HL-60 (cell line): ENCODE measurements around the gene CTCF.

Experiments used
- DNase-seq, 2 experiments: peaks; one replicate each; pipeline ENCODE4 v3.0.0-alpha.2; 2010 to 2020; ENCODE audit warnings: low read depth in 1 of 2, low spot score in 1 of 2
- H3K27ac ChIP-seq: fragments of 250-450 bp; sonication (Bioruptor Pico); replicated peaks from 2 replicates; pipeline ENCODE4 v1.5.1; 2020; ENCODE audit warnings: mild to moderate bottlenecking, moderate library complexity
- H3K27me3 ChIP-seq: fragments of 250-450 bp; sonication (Bioruptor Pico); 2 replicates; pipeline ENCODE4 v1.5.1; 2021; ENCODE audit warnings: mild to moderate bottlenecking, moderate library complexity; ENCODE audit not compliant: insufficient read depth, poor library complexity, severe bottlenecking
- H3K4me3 ChIP-seq: replicated peaks from 2 replicates; pipeline ENCODE4 v1.5.1; 2011; ENCODE audit warnings: mild to moderate bottlenecking, control low read depth, low read length; ENCODE audit not compliant: insufficient read depth
- CTCF ChIP-seq: IDR thresholded peaks from one replicate; pipeline ENCODE4 v1.5.1; 2011; ENCODE audit warnings: low read length, control low read depth, inconsistent platforms; ENCODE audit not compliant: insufficient read depth
- GABPA ChIP-seq: IDR thresholded peaks from 2 replicates; pipeline ENCODE4 v1.6.1; 2012; ENCODE audit warnings: low read depth
- POLR2AphosphoS5 ChIP-seq: IDR thresholded peaks from 2 replicates; pipeline ENCODE4 v1.6.1; 2012; ENCODE audit warnings: low read depth
- SPI1 ChIP-seq: IDR thresholded peaks from 2 replicates; pipeline ENCODE4 v1.6.1; 2012; ENCODE audit warnings: low read depth, mild to moderate bottlenecking, borderline replicate concordance
- TF ChIP-seq, protein P1 (sequence below): IDR thresholded peaks from 2 replicates; pipeline ENCODE4 v1.6.1; 2012; ENCODE audit warnings: low read depth; ENCODE audit not compliant: insufficient replicate concordance

CTCF gene

GRCh38 chr16:67549240-67549639, 13.1 kb upstream of the CTCF start:
- no peaks in the 10 kb centered on the region for H3K27me3 ChIP-seq
- DNase-seq, result no peak
- H3K4me3 ChIP-seq, result no peak overlapping the region
- no peak overlapping the region for H3K27ac ChIP-seq
- no peak for TF ChIP-seq GABPA
- TF ChIP-seq CTCF, result no peak
- no peak for TF ChIP-seq POLR2AphosphoS5
- TF ChIP-seq, protein P1, sequence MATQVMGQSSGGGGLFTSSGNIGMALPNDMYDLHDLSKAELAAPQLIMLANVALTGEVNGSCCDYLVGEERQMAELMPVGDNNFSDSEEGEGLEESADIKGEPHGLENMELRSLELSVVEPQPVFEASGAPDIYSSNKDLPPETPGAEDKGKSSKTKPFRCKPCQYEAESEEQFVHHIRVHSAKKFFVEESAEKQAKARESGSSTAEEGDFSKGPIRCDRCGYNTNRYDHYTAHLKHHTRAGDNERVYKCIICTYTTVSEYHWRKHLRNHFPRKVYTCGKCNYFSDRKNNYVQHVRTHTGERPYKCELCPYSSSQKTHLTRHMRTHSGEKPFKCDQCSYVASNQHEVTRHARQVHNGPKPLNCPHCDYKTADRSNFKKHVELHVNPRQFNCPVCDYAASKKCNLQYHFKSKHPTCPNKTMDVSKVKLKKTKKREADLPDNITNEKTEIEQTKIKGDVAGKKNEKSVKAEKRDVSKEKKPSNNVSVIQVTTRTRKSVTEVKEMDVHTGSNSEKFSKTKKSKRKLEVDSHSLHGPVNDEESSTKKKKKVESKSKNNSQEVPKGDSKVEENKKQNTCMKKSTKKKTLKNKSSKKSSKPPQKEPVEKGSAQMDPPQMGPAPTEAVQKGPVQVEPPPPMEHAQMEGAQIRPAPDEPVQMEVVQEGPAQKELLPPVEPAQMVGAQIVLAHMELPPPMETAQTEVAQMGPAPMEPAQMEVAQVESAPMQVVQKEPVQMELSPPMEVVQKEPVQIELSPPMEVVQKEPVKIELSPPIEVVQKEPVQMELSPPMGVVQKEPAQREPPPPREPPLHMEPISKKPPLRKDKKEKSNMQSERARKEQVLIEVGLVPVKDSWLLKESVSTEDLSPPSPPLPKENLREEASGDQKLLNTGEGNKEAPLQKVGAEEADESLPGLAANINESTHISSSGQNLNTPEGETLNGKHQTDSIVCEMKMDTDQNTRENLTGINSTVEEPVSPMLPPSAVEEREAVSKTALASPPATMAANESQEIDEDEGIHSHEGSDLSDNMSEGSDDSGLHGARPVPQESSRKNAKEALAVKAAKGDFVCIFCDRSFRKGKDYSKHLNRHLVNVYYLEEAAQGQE, result no peak
- no peak for TF ChIP-seq SPI1

DNA sequence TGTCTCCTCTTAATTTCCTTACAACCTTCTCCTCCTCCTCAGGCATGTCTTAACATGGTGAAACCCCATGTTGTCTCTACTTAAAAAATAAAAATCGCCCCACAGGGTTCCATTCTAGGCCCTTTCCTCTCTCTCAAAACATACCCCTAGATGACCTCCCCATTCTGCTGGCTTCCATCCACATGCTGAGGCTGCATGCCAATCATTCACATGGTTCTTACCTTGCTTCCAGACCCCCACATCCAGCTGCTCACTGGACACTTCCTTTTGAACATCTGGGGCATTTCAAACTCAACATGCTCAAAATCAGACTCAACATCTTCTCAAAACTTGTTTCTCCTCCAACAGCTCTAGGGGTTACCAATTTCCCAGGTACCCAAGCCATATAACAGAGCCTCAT, 12.4 kb upstream of the CTCF start:
- Histone ChIP-seq H3K27ac (no peak overlapping the region), H3K4me3 (no peak overlapping the region), H3K27me3 (no peaks in the 10 kb centered on the region)
- DNase-seq, result no peak
- TF ChIP-seq CTCF (no peak), SPI1 (no peak), GABPA (no peak), POLR2AphosphoS5 (no peak)
- TF ChIP-seq, protein P1, result no peak

- DNase-seq, result no peak
- TF ChIP-seq CTCF, result no peak
- no peak for TF ChIP-seq GABPA
- TF ChIP-seq SPI1, result no peak
- TF ChIP-seq POLR2AphosphoS5, result no peak
- TF ChIP-seq, protein P1, result no peak
- Histone ChIP-seq H3K27ac (no peak overlapping the region), H3K4me3 (no peak overlapping the region), H3K27me3 (no peaks in the 10 kb centered on the region)
These were observed 11.2 kb upstream of the CTCF start for GRCh38 chr16:67551091-67551490.
